Mucosa of stomach (tissue), 1 donor: ENCODE results near the gene BTBD16.

ENCODE experiments used
- H3K27me3 ChIP-seq: one replicate; pipeline ENCODE4 v1.7.0; 2013; ENCODE audit warnings: mild to moderate bottlenecking, low read length; ENCODE audit not compliant: control insufficient read depth, insufficient read depth
- H3K36me3 ChIP-seq: one replicate; pipeline ENCODE4 v1.7.0; 2013; ENCODE audit warnings: low read length; ENCODE audit not compliant: control insufficient read depth, insufficient read depth
- H3K4me1 ChIP-seq: one replicate; pipeline ENCODE4 v1.7.0; 2013; ENCODE audit warnings: mild to moderate bottlenecking, low read length; ENCODE audit not compliant: control insufficient read depth, insufficient read depth
- H3K4me3 ChIP-seq: one replicate; pipeline ENCODE4 v1.7.0; 2013; ENCODE audit warnings: low read length
- H3K9ac ChIP-seq: one replicate; pipeline ENCODE4 v1.7.0; 2013; ENCODE audit warnings: mild to moderate bottlenecking, low read length, moderate library complexity
- H3K9me3 ChIP-seq: one replicate; pipeline ENCODE4 v1.7.0; 2013; ENCODE audit warnings: mild to moderate bottlenecking, low read length, moderate library complexity; ENCODE audit not compliant: control insufficient read depth
- donor health status: Pancreatic carcinoma.

The BTBD16 gene

GRCh38 chr10:122249991-122250750 is 20.9 kb upstream of the BTBD16 start:
- Histone ChIP-seq H3K4me1 (no peaks in the 10 kb centered on the region), H3K9ac (no peak overlapping the region), H3K36me3 (no peaks in the 10 kb centered on the region), H3K4me3 (no peak overlapping the region), H3K9me3 (no peaks in the 10 kb centered on the region), H3K27me3 (no peaks in the 10 kb centered on the region)

- Histone ChIP-seq H3K27me3 (no peaks in the 10 kb centered on the region), H3K36me3 (no peaks in the 10 kb centered on the region)
Observed at GRCh38 chr10:122251459-122252255, 19.4 kb upstream of the BTBD16 start.

GRCh38 chr10:122252805-122253204 is 18.3 kb upstream of the BTBD16 start:
- Histone ChIP-seq H3K36me3 (no peaks in the 10 kb centered on the region), H3K4me3 (no peak overlapping the region), H3K9me3 (no peaks in the 10 kb centered on the region), H3K9ac (no peak overlapping the region), H3K4me1 (no peaks in the 10 kb centered on the region), H3K27me3 (no peaks in the 10 kb centered on the region)

More at GRCh38 chr10:122251459-122252255, 19.4 kb upstream of the BTBD16 start:
- Histone ChIP-seq H3K4me1 (no peaks in the 10 kb centered on the region), H3K4me3 (no peak overlapping the region), H3K9me3 (no peaks in the 10 kb centered on the region), H3K9ac (no peak overlapping the region)

- H3K36me3 ChIP-seq = no peaks in the 10 kb centered on the region
- H3K9me3 ChIP-seq = no peaks in the 10 kb centered on the region
- no peaks in the 10 kb centered on the region for H3K27me3 ChIP-seq
- H3K4me1 ChIP-seq = no peaks in the 10 kb centered on the region
- no peak overlapping the region for H3K4me3 ChIP-seq
- no peak overlapping the region for H3K9ac ChIP-seq
Observed at GRCh38 chr10:122253605-122254004, 17.5 kb upstream of the BTBD16 start.

- H3K36me3 ChIP-seq = no peaks in the 10 kb centered on the region
- no peak overlapping the region for H3K4me3 ChIP-seq
- H3K9ac ChIP-seq = no peak overlapping the region
- H3K4me1 ChIP-seq = no peaks in the 10 kb centered on the region
- H3K27me3 ChIP-seq = no peaks in the 10 kb centered on the region
- no peaks in the 10 kb centered on the region for H3K9me3 ChIP-seq
Observed at GRCh38 chr10:122254831-122255230, 16.3 kb upstream of the BTBD16 start.

- no peaks in the 10 kb centered on the region for H3K27me3 ChIP-seq
- no peak overlapping the region for H3K4me3 ChIP-seq
- no peak overlapping the region for H3K9ac ChIP-seq
- H3K4me1 ChIP-seq = no peaks in the 10 kb centered on the region
- no peaks in the 10 kb centered on the region for H3K36me3 ChIP-seq
- no peaks in the 10 kb centered on the region for H3K9me3 ChIP-seq
Observed at GRCh38 chr10:122255509-122256301, 15.4 kb upstream of the BTBD16 start.

- no peaks in the 10 kb centered on the region for H3K36me3 ChIP-seq
- H3K4me1 ChIP-seq = no peaks in the 10 kb centered on the region
- no peak overlapping the region for H3K9ac ChIP-seq
- H3K27me3 ChIP-seq = no peaks in the 10 kb centered on the region
- H3K9me3 ChIP-seq = no peaks in the 10 kb centered on the region
- no peak overlapping the region for H3K4me3 ChIP-seq
Observed at GRCh38 chr10:122257041-122257440, 14.1 kb upstream of the BTBD16 start.

- H3K9ac ChIP-seq = no peak overlapping the region
- no peak overlapping the region for H3K4me3 ChIP-seq
- no peaks in the 10 kb centered on the region for H3K27me3 ChIP-seq
- H3K4me1 ChIP-seq = no peaks in the 10 kb centered on the region
- no peaks in the 10 kb centered on the region for H3K36me3 ChIP-seq
- H3K9me3 ChIP-seq = no peaks in the 10 kb centered on the region
Observed at GRCh38 chr10:122258136-122259074, 12.7 kb upstream of the BTBD16 start.

GRCh38 chr10:122259075-122259466 is 12.0 kb upstream of the BTBD16 start:
- Histone ChIP-seq H3K9ac (no peak overlapping the region), H3K9me3 (no peaks in the 10 kb centered on the region), H3K36me3 (no peaks in the 10 kb centered on the region), H3K4me3 (no peak overlapping the region), H3K4me1 (peaks cover 5% of the 10 kb centered on the region), H3K27me3 (no peaks in the 10 kb centered on the region)

GRCh38 chr10:122261584-122261983 is 9.5 kb upstream of the BTBD16 start:
- H3K4me1 ChIP-seq = peaks cover 23% of the 10 kb centered on the region

GRCh38 chr10:122263971-122264370 is 7.1 kb upstream of the BTBD16 start:
- no peak overlapping the region for H3K4me3 ChIP-seq
- H3K36me3 ChIP-seq = no peaks in the 10 kb centered on the region
- H3K4me1 ChIP-seq = peaks cover 35% of the 10 kb centered on the region
- H3K9me3 ChIP-seq = no peaks in the 10 kb centered on the region
- H3K9ac ChIP-seq = no peak overlapping the region
- no peaks in the 10 kb centered on the region for H3K27me3 ChIP-seq

More at GRCh38 chr10:122261584-122261983, 9.5 kb upstream of the BTBD16 start:
- no peak overlapping the region for H3K9ac ChIP-seq
- H3K9me3 ChIP-seq = no peaks in the 10 kb centered on the region
- H3K36me3 ChIP-seq = no peaks in the 10 kb centered on the region
- no peak overlapping the region for H3K4me3 ChIP-seq
- H3K27me3 ChIP-seq = no peaks in the 10 kb centered on the region
